WTC11 (cell line): ENCODE data around the gene VPS35L.
A peak's percentile ranks its signal among the peaks of the same experiment; 100 is the strongest.

Experiments
- AFF4 ChIP-seq: sonication (generic); formaldehyde crosslinking; IDR thresholded peaks from 2 replicates; pipeline ENCODE4 v1.8.1; 2023; ENCODE audit warnings: mild to moderate bottlenecking, missing genetic modification reagents, borderline replicate concordance
- CREB1 ChIP-seq: sonication (generic); formaldehyde crosslinking; IDR thresholded peaks from 2 replicates; pipeline ENCODE4 v1.8.0; 2023; ENCODE audit warnings: mild to moderate bottlenecking, missing genetic modification reagents
- CTCF ChIP-seq: fragments of 200-600 bp; IDR thresholded peaks from 2 replicates; pipeline ENCODE4 v1.8.0; 2022; ENCODE audit warnings: antibody characterized with exemption
- FOXP4 ChIP-seq: sonication (generic); formaldehyde crosslinking; IDR thresholded peaks from 2 replicates; pipeline ENCODE4 v1.8.0; 2022; ENCODE audit warnings: mild to moderate bottlenecking, missing genetic modification reagents
- MAX ChIP-seq: sonication (generic); formaldehyde crosslinking; IDR thresholded peaks from 2 replicates; pipeline ENCODE4 v1.8.0; 2022; ENCODE audit warnings: mild to moderate bottlenecking, missing genetic modification reagents
- RELA ChIP-seq: sonication (generic); formaldehyde crosslinking; IDR thresholded peaks from 2 replicates; pipeline ENCODE4 v1.8.1; 2022; ENCODE audit warnings: missing genetic modification reagents, mild to moderate bottlenecking, borderline replicate concordance
- SP1 ChIP-seq: sonication (generic); formaldehyde crosslinking; conservative IDR thresholded peaks from 2 replicates; pipeline ENCODE4 v1.8.1; 2022; ENCODE audit warnings: missing genetic modification reagents
- ZNF219 ChIP-seq: sonication (generic); formaldehyde crosslinking; IDR thresholded peaks from 2 replicates; pipeline ENCODE4 v1.8.0; 2023; ENCODE audit warnings: missing genetic modification reagents, mild to moderate bottlenecking, borderline replicate concordance
- ZNF512 ChIP-seq: sonication (generic); formaldehyde crosslinking; IDR thresholded peaks from 2 replicates; pipeline ENCODE4 v1.8.1; 2022; ENCODE audit warnings: missing genetic modification reagents, borderline replicate concordance

GRCh38 chr16:19708296-19709205, 153.0 kb downstream of the VPS35L start:
- TF ChIP-seq MAX (CRISPR knock-in tag), result 0 out of 2 replicates have a peak, but pooled peaks have one; percentile 23
- no peak for TF ChIP-seq RELA (CRISPR knock-in tag)
- no peak for TF ChIP-seq CREB1
- TF ChIP-seq ZNF219, result no peak
- no peak for TF ChIP-seq SP1 (CRISPR knock-in tag)
- no peak for TF ChIP-seq CTCF
- no peak for TF ChIP-seq FOXP4 (CRISPR knock-in tag)
- no peak for TF ChIP-seq AFF4 (CRISPR knock-in tag)
- no peak for TF ChIP-seq ZNF512 (CRISPR knock-in tag)
